Activated CD4-positive, alpha-beta T cell treated with anti-CD3 and anti-CD28 coated beads, Interleukin-2, amount 50 U/mL, for 1 hour (primary cell): ENCODE data around the gene DNAH2.
A peak's percentile ranks its signal among the peaks of the same experiment; 100 is the strongest.

Source experiments
- DNase-seq: peaks from one replicate; pipeline ENCODE4 v3.0.0-alpha.2; 2020

DNAH2 gene

GRCh38 chr17:7716901-7717755 is at the start of gene DNAH2:
Gene DNAH2, plus strand, starts transcription at chr17:7717744. Its CDS starts 1,991 bp downstream, at chr17:7719735.
- DNase-seq: no peak

DNA sequence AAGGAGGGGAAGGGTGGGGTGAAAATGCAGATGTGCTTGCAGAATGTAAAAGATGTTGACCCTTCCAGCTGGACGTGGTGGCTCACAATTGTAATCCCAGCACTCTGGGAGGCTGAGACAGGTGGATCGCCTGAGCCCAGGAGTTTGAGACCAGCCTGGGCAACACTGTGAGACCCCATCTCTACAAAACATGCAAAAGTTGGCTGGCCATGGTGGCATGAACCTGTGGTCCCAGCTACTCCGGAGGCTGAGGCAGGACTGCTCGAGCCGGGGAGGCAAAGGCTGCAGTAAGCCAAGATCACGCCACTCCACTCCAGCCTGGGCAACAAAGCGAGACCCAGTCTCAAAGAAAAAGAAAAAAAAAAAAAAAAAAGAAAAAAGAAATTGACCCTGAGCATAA is 49.1 kb upstream of the DNAH2 start:
- DNase-seq: no peak

GRCh38 chr17:7673239-7673638 is 44.3 kb upstream of the DNAH2 start:
- DNase-seq: peak; percentile 24

- DNase-seq: no peak
Observed at GRCh38 chr17:7674934-7675333, 42.6 kb upstream of the DNAH2 start.

GRCh38 chr17:7676533-7676932 is 41.0 kb upstream of the DNAH2 start:
- no peak for DNase-seq

GRCh38 chr17:7677388-7678067 is 40.0 kb upstream of the DNAH2 start:
- DNase-seq: no peak

DNA sequence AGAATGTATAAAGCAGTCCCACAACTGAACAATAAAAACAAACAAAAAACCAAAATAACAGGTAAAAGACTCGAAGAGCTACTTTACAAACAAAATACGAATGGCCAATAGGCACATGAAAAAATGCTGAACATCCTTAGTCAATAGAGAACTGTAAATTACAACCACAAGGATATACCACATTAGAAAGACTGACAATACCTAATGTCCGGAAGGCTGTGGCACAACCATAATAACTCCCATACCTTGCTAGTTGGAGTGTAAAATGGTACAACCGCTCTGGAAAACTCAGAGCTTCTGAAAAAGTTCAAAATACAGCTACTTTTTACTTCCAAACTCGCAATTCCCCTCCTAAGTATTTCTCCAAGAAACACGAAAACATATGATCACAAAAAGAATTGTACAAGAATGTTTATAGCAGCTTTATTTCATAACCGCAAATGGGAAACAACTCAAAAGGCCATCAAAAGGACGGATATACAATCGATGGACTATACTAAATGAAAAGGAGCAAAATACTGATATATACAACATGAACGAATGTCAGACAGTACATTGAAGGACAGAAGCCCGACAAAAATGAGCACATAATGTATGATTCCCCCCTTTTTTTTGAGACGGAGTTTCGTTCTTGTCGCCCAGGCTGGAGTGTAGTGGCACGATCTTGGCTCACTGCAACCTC is 32.6 kb upstream of the DNAH2 start:
- no peak for DNase-seq

GRCh38 chr17:7685533-7686221 is 31.9 kb upstream of the DNAH2 start:
- DNase-seq: peak; percentile 86

DNA sequence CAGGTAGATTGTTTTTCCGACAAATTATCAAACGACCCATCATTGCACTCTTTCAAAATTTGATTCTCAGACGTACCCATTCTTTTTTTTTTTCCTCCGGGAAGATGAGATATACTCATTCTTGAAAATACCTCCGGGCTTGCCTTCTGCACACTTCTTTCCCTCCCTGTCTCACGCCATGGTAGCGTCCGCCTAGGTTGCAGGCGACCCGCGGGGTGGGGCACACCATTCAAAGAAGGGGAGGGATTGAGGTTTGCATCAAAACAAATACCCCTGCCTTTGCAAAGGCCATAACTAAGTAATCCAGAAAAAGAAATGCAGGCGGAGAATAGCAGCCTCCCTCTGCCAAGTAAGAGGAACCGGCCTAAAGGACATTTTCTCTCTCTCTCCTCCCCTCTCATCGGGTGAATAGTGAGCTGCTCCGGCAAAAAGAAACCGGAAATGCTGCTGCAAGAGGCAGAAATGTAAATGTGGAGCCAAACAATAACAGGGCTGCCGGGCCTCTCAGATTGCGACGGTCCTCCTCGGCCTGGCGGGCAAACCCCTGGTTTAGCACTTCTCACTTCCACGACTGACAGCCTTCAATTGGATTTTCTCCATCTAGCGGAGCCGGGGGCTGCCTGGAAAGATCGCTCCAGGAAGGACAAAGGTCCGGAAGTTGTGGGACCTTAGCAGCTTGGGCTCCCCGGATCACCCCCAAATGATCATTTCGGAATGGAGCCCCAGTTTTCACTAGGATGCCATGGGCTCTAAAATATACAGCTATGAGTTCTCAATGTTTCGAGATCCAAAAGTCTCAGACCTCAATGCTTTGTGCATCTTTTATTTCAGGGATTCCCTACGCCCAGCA is 31.1 kb upstream of the DNAH2 start:
- DNase-seq: peak; percentile 74

- peak; percentile 81 for DNase-seq
Observed at GRCh38 chr17:7687072-7687907, 30.3 kb upstream of the DNAH2 start, which contains the start of gene TP53. Gene TP53, minus strand, starts transcription at chr17:7687490. Its CDS starts 10,896 bp downstream, at chr17:7676594.

GRCh38 chr17:7687908-7688807 is 29.4 kb upstream of the DNAH2 start, which contains the start of gene WRAP53:
Gene WRAP53, plus strand, starts transcription at chr17:7688477. Its CDS starts 172 bp downstream, at chr17:7688649.
- DNase-seq: peak; percentile 95

DNA sequence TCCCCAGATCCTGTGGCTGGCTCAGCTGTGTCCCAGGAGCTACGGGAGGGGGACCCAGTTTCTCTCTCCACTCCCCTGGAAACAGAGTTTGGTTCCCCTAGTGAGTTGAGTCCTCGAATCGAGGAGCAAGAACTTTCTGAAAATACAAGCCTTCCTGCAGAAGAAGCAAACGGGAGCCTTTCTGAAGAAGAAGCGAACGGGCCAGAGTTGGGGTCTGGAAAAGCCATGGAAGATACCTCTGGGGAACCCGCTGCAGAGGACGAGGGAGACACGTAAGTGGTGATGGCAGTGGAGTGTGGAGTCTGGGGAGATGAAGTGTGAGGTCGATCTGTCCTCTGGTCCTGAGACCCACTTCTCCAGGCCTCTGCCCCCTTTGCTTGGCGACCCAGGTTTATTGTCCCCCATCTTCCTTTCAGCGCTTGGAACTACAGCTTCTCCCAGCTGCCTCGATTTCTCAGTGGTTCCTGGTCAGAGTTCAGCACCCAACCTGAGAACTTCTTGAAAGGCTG is 28.7 kb upstream of the DNAH2 start:
- DNase-seq: no peak

DNA sequence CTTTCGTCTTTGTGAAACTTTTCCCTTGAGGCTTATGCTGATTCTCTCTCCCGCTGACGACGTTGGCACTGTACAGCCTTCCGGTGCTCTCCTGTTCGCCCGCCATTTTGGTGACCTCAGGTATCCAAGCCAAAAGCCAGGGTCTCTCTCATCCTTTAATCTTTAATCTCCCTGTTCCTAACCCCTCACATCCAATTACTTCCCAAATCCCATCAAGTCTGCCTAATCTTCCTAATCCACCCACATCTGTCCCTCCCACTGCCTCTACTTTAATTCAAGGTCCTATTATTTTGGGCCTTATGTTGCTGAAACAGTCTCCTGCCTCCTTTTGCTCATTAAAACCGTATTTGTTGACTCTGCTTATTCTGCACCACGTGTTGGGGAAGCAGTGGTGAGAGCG is 22.0 kb upstream of the DNAH2 start:
- DNase-seq: no peak

DNA sequence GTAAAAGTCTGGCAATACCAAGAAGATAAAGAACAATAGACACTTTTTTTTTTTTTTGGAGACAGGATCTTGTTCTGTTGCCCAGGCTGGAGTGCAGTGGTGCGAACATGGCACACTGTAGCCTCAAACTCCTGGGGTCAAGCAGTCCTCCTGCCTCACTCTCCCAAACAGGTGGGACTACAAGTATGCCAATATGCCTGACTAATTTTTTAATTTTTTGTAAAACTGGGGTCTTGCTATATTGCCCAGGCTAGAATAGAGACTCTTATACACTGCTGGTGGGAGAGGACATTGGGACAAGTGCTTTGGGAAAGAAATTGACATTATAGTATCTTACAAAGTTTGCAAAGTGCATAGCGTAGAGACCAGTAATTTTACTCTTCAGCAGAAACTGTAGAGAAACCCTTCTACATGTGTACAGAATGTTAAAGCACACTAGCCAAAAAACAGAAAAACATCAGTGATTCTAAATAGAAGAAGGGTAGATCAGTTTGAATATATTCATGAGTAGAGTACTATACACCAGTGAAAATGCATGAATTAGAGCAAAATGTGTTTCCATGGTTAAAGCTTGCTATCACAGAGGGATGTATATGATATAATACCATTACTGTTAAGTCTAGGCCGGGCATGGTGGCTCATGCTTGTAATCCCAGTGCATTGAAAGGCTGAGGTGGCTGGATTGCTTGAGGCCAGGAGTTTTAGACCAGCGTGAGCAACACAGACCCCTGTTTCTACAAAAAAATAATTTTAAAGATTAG is 19.5 kb upstream of the DNAH2 start:
- DNase-seq: no peak

DNA sequence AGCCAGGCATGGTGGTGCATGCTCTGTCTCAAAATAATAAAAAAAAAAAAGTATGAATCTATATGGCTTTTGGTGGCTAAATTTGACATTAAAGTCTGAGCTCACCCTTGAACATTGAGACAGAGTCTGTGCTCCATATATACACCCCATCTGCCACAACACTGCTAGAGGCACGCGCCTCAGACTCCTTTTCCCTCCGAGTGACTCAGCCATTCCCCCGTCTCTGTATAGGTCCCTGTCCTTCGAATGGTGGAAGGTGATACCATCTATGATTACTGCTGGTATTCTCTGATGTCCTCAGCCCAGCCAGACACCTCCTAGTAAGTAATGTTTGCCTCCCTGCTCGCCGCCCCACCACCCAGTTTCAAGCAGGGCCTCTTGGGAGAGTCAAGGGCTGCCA is 17.0 kb upstream of the DNAH2 start:
- no peak for DNase-seq

GRCh38 chr17:7701681-7702080 is 15.9 kb upstream of the DNAH2 start:
- DNase-seq: no peak

DNA sequence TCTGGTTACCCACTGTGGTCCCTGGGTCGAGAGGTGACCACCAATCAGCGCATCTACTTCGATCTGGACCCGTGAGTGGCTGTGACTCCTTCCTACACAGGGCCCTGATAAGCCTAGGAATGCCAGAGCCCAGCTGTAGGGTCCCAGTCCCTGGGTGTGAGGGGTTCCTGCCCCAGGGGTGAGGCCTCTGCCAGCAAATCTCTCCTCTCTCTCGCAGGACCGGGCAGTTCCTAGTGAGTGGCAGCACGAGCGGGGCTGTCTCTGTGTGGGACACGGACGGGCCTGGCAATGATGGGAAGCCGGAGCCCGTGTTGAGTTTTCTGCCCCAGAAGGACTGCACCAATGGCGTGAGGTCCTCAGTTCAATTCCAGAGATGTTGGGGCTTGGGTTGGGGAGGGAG is 14.8 kb upstream of the DNAH2 start:
- no peak for DNase-seq

DNA sequence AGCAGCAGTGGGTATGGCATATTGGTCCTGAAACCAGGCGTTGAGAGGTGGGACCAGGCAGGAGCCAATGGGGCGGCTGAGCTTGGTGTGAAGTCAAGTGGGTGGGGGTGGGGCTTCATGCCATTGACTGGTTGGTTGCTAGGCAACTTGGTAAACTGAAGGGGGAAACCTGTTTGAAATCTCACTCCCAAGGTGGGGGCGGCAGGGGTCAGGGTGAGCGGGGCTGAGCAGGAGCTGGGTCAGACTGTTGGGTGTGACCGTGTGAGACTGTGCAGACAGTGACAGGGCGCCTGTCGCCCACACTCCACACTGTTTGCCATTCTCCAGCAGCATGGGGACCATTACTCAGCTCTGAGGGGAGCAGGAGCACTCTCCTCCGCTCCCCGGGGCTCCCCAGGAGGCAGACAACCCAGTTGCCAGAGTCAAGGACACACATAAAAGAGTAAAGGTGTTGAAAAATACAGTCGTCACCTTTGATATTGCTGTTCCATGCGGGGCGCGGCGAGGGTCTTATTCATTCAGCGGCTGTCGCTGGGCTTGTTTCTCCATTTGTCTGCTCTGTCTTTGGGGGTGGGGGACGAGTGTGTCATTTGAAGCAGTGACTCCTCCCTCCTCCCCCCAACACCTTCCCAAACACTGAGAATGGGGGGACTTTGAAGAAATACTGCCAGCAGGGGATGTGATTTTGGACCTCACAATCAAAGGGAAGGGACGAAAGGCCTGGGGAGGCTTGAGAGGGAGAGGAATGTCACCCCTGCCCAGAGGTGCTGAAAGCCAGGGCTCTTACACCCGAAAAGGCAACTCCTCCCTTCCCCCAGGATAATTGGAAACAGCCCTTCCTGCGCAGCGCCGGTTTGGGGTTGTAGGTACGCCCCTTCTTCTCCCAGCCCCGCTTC is 13.7 kb upstream of the DNAH2 start:
- no peak for DNase-seq
